GM21447 (cell line): ENCODE data around the gene PCNX2.
A peak's percentile ranks its signal among the peaks of the same experiment; 100 is the strongest.

ENCODE experiments used
- ATAC-seq: cut with Tn5 transposase; IDR thresholded peaks from one replicate; pipeline ENCODE4 v1.9.1; 2021; ENCODE audit not compliant: unreplicated experiment

Gene PCNX2

GRCh38 chr1:233268389-233269022 lies 27.0 kb downstream of the PCNX2 start:
- ATAC-seq = peak; percentile 51

- peak; percentile 8 for ATAC-seq
Observed at GRCh38 chr1:233261695-233262094, 33.8 kb downstream of the PCNX2 start.

DNA sequence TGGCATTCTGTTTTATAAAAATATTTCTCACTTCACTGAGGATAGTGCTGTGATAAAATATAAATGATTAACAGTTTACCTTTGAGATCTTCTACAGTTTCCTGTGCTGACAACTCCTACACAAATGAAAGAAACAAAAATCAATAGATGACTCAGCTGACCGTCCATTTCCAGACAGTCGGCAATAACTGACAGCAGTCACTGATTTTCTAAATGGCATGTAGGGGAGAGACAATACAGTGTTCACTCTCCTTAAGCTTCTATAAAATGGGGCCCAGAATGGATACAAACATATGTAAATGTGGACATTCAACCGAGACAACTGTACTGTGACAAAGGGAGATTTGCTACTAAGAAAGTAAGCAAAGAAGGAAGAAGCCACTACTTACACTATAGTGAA lies 34.3 kb downstream of the PCNX2 start:
- peak; percentile 98 for ATAC-seq

DNA sequence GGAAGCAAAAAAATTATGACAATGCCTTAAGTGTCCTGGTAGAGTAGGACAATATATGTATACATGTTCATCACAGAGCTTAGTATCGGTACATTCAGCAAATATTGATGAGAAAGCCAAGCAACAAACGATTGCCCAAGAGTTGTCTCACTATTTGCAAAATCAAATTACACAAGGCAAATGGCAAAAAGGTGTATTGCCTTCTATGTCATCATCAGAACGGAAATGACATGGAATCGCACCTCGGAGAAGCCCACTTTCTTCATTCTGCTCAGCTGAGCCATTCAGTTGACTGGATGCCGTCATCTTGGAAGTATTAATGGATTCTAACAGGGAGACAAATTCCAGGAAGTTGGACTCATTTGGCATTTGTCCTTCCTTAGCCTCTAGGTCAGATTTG lies 37.7 kb downstream of the PCNX2 start:
- ATAC-seq = no peak

DNA sequence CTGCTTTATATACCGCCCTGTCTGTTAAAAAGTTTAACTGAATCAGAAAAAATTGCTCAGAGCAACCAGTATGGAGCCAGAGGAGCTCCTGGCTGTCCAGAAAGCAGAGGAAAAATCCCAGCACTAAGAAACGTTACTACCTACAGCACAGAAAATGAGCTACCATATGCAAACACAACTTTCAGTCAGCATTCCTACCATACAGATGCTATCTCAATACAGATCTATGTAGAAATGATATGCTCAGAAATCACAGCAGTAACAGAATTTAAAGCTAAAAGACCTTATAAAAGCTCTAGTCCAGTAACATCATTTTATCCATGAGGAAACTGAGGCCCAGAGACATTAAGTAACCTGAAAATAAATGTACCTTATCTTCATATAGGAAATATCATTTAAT lies 38.7 kb downstream of the PCNX2 start:
- no peak for ATAC-seq

DNA sequence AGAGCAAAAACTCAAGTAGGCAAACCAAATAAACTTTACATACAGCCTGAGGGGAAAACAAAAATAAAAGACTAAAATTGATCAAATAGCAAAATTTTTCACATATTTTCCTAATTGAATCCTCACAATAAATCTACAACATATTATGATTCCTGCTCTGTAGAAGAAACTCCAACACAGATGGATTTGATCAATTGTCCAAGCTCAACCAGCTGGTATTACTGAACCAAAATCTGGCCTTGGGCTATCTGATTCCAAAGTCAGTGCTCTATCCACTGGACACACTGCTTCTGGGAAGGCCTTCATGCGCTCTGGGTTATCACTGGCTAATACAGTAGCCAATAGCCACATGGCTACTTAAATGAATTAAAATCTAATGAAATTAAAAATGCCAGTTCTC lies 39.3 kb downstream of the PCNX2 start:
- ATAC-seq = no peak

DNA sequence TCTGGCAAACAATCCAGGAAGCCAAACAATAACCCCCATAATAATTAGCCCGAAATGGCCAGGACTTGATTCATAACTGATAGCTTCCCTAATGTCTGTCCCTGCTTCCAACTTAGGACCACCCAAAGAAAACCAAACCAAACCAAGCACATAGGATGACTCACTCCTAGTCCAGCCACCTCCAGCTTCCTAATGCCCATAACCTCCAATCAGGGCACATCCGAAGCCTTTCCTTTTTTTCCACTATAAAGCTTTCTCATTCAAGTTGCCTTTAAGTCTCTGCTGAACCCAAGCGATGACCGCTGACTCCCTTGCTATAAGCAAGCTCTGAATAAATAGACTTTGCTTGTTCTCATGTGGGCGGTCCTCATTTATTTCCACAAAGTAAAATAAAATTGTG lies 40.4 kb downstream of the PCNX2 start:
- ATAC-seq = no peak

- ATAC-seq = no peak
Observed at GRCh38 chr1:233253832-233254331, 41.6 kb downstream of the PCNX2 start.

DNA sequence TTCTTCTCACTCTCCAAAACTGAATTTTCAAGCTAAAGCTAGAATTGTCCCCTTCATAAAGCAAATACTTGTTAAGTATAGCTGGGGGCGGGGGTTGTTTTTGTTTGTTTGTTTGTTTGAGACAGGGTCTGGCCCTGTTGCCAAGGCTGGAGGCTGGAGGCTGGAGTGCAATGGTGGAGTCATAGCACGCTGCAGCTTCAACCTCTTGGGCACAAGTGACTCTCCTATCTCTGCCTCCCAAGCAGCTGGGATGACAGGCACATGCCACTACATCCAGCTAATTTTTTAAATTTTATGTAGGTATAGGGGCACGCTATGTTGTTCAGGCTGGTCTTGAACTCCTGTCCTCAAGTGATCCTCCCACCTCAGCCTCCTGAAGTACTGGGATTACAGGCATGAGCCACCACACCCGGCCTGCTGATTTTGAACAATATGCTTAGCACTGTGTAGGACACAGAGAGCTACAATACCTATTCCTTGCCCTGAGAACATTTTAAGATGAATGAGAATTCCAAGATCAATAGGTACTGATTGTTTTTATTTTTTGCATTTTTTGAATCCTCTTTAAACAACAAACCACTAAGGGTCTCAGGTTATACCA lies 42.2 kb downstream of the PCNX2 start:
- no peak for ATAC-seq

- no peak for ATAC-seq
Observed at GRCh38 chr1:233252441-233252840, 43.1 kb downstream of the PCNX2 start.

GRCh38 chr1:233251201-233251720 lies 44.3 kb downstream of the PCNX2 start:
- ATAC-seq = no peak

- no peak for ATAC-seq
Observed at GRCh38 chr1:233248014-233248413, 47.5 kb downstream of the PCNX2 start.

GRCh38 chr1:233246965-233247364 lies 48.6 kb downstream of the PCNX2 start:
- ATAC-seq = no peak

DNA sequence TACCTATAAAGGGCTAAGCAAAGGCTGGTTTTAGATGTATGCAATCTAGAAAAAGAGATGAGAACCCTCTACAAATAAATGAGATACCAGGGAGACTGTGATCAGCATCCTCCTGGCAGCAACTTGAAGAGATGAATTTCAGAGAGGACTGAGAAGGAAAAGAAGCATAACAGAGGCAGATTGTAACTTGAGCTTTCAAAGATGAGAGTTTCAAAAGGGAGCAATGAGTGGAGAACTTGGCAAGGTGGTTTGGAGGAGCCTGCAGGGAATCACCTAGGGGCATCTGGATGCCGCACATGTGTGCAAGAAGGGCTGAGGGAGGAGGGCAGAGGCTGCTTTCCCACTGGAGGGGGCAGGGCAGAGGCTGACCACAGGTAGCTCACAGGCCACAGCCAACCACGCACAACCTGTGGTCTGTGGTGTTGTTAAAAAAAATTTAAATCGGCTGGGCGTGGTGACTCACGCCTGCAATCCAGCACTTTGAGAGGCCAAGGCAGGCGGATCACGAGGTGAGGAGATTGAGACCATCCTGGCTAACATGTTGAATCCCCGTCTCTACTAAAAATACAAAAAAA lies 50.2 kb downstream of the PCNX2 start:
- ATAC-seq = no peak

- no peak for ATAC-seq
Observed at GRCh38 chr1:233244183-233244582, 51.3 kb downstream of the PCNX2 start.

- no peak for ATAC-seq
Observed at GRCh38 chr1:233242827-233243483, 52.6 kb downstream of the PCNX2 start.

GRCh38 chr1:233241759-233242158 lies 53.8 kb downstream of the PCNX2 start:
- ATAC-seq = no peak

DNA sequence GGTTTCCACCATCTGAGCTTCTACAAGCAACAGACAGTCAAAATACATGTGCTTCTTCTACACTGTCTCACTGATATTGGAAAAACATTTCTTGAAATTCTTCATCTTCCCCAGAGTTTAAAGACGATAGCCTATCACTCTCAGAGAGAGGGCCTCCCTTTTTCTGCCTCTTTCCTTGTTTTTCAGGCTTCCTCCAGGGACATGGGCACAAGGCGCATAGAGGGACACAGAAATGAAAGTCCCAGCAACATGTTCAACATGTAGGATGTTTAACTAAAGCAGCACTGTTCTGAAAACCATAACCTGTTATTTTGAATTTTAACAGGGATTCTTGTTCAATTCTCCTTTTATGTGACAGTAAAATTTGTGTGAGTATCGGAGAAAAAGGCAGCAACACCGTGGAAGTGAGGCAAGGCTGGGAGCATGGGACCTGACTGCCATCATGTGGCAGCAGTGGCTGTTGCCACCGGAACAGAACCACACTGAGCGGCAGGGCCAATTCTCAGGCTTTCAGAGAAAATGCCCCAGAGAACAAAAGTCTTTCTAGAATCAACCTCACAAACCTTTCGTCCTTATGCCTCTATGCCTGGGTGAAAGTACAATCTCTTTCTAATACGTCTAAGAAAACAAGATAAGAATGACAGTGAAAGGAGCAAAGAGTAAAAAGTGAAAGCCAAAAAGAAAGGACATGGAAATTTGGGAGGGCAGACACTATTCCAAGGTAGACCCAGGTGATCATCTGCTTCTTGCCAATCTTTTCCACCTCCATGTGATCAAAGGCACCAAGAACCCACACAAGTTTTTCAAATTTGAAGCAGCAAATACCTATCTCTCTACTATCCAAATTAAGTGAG lies 54.5 kb downstream of the PCNX2 start:
- no peak for ATAC-seq

- no peak for ATAC-seq
Observed at GRCh38 chr1:233240371-233240770, 55.2 kb downstream of the PCNX2 start.

DNA sequence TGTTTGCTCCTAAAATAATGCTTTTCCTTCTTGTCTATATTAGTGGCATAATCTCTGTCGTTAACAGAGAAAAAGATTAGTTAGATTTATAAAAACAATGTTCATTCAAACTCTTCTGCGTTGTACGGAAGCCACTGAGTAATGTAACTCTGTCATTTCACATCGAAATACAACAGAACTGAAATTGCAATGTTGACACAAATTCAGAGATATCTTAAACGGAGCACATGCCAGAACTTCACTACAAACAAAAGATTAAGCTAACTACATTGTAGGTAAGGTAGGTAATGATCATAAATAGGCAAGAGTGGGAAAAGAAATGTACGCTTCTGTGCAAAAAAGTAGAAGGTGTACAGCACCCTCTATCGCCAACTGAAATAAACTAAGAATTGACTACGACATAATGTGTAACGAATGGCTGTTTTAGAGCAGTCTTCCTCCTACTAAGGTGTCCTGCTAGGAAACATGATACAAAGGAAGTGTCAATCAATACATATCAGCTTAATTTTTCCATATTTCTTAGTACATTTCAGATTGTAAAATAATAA lies 56.6 kb downstream of the PCNX2 start:
- no peak for ATAC-seq

DNA sequence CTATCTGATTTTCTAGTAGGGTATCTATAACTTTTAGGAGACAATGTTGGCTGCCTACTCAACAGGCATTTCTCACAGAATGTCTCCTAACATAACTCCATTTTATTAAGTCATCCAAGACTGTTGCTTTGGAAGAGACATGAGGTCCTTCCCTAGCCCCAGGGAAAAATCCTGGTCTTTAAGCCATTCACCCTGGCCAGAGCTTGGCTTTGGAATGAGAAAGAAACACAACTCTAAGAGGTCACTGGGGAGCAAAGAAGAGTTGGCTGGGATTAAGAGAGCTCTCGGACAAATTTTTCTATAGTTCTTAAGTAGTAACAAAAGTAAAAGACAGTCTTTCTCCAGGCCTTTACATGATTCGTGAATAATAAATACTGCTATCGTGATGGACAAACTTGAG lies 57.9 kb downstream of the PCNX2 start:
- no peak for ATAC-seq
